Retinal pigment epithelial cell (primary cell): ENCODE measurements around the gene MBNL1.

Source experiments
- DNase-seq: peaks from one replicate; pipeline ENCODE4 v3.0.0-alpha.2; 2010; ENCODE audit warnings: low read depth
- H3K4me3 ChIP-seq: 2 replicates; pipeline ENCODE4 v1.5.1; 2011; ENCODE audit warnings: mild to moderate bottlenecking, low read length, control low read depth, moderate library complexity
- CTCF ChIP-seq: conservative IDR thresholded peaks from 2 replicates; pipeline ENCODE4 v1.5.1; 2011; ENCODE audit warnings: low read depth, low read length, control low read depth, inconsistent platforms

The MBNL1 gene

GRCh38 chr3:152229692-152230091 is 39.0 kb upstream of the MBNL1 start:
- TF ChIP-seq CTCF: no peak
- DNase-seq: no peak
- no peak overlapping the region for H3K4me3 ChIP-seq

- no peak for DNase-seq
- no peak for TF ChIP-seq CTCF
Measured at GRCh38 chr3:152230370-152230769, 38.4 kb upstream of the MBNL1 start.

GRCh38 chr3:152232001-152232400 is 36.7 kb upstream of the MBNL1 start:
- no peak overlapping the region for H3K4me3 ChIP-seq
- no peak for DNase-seq
- no peak for TF ChIP-seq CTCF

More at GRCh38 chr3:152230370-152230769, 38.4 kb upstream of the MBNL1 start:
- H3K4me3 ChIP-seq: no peak overlapping the region

- DNase-seq: no peak
- no peak for TF ChIP-seq CTCF
- H3K4me3 ChIP-seq: no peak overlapping the region
Measured at GRCh38 chr3:152232679-152233078, 36.0 kb upstream of the MBNL1 start.

- no peak for TF ChIP-seq CTCF
- no peak for DNase-seq
- H3K4me3 ChIP-seq: no peak overlapping the region
Measured at GRCh38 chr3:152234657-152235375, 33.9 kb upstream of the MBNL1 start.

- TF ChIP-seq CTCF: no peak
- H3K4me3 ChIP-seq: no peak overlapping the region
Measured at GRCh38 chr3:152235709-152236298, 32.9 kb upstream of the MBNL1 start.

GRCh38 chr3:152236716-152237115 is 32.0 kb upstream of the MBNL1 start:
- H3K4me3 ChIP-seq: no peak overlapping the region
- TF ChIP-seq CTCF: no peak
- no peak for DNase-seq

More at GRCh38 chr3:152235709-152236298, 32.9 kb upstream of the MBNL1 start:
- DNase-seq: peak; percentile 47
